Measurements from ENCODE around the gene SETD1B.

GRCh38 chr12:121816925-121817647 is 13.3 kb downstream of the SETD1B start:
- TF ChIP-seq CTCF (IDR thresholded peaks at IDR 0.05): no peak
- no peak for TF ChIP-seq POLR2A (IDR thresholded peaks at IDR 0.05)

Data from heart left ventricle (tissue), 13 donors.